HepG2 (cell line): ENCODE measurements around the gene OIT3. TPM values are rescaled to one million over a fixed set of nuclear protein-coding genes. Genes with fewer than 3 reads are reported as not detected.

Experiments used
- ATAC-seq: fragments of 200-7000 bp; cut with Tn5 transposase; 3 replicates; pipeline ENCODE4 v1.9.1; 2020; ENCODE audit warnings: mild to moderate bottlenecking, moderate library complexity
- BruUV-seq: library from RNA; stranded (reverse); fragments of 400-500 nt; replicated peaks from 2 replicates; lab custom pipeline; 2021; lab: Mats Ljungman, UMichigan
- CTCF ChIA-PET: fragments of 300-600 bp; formaldehyde crosslinking; extraction: SDS; loops from one replicate; lab custom pipeline; 2021; ENCODE audit warnings: low total read pairs, inconsistent platforms, low intra/inter-chr PET ratio; lab: Yijun Ruan, JAX
- POLR2A ChIA-PET: fragments of 350-600 bp; sonication (Branson Sonifier 250); formaldehyde crosslinking; loops from one replicate; lab custom pipeline; 2020; ENCODE audit warnings: antibody characterized with exemption, inconsistent platforms; lab: Yijun Ruan, JAX
- DNase-seq: peaks from one replicate; pipeline ENCODE4 v3.0.0-alpha.2; 2015; ENCODE audit warnings: low spot score
- FAIRE-seq: peaks from 3 replicates; lab custom pipeline; 2011; peaks lifted over from hg19 to GRCh38; lab: Jason Lieb, UNC
- H2AFZ ChIP-seq: one replicate; pipeline ENCODE4 v1.6.1; 2011; ENCODE audit warnings: low read length, inconsistent platforms
- H3K27ac ChIP-seq: fragments of 300-600 bp; 3 replicates; pipeline ENCODE4 v1.8.0; 2011; ENCODE audit warnings: mixed run types, mild to moderate bottlenecking, mixed read lengths, low read length, inconsistent platforms; ENCODE audit not compliant: insufficient read depth; ENCODE audit errors: extremely low read length
- H3K27me3 ChIP-seq, 2 experiments: fragments of 200-600 bp in 1 of 2; 2 replicates in 1 of 2; 3 replicates in 1 of 2; pipeline versions ENCODE4 v1.6.0 to v1.8.0; 2011; ENCODE audit warnings: low read length in 2 of 2, mild to moderate bottlenecking in 2 of 2, moderate library complexity in 2 of 2, inconsistent platforms in 1 of 2; ENCODE audit not compliant: insufficient read depth in 2 of 2, control insufficient read depth in 1 of 2
- H3K36me3 ChIP-seq, 2 experiments: fragments of 200-600 bp in 1 of 2; replicated peaks in 1 of 2; 2 replicates in 1 of 2; 3 replicates in 1 of 2; pipeline versions ENCODE4 v1.5.1 to v1.8.0; 2011; ENCODE audit warnings: low read length in 2 of 2, inconsistent platforms in 1 of 2; ENCODE audit not compliant: insufficient read depth in 2 of 2, control insufficient read depth in 1 of 2
- H3K4me1 ChIP-seq: 2 replicates; pipeline ENCODE4 v1.5.1; 2012; ENCODE audit warnings: low read length, inconsistent platforms; ENCODE audit not compliant: insufficient read depth
- H3K4me2 ChIP-seq: 2 replicates; pipeline ENCODE4 v1.6.0; 2011; ENCODE audit warnings: low read depth, low read length, inconsistent platforms
- H3K4me3 ChIP-seq, 3 experiments: fragments of 200-600 bp in 1 of 3; sonication (generic), shearing (Covaris generic) in 1 of 3; replicated peaks in 1 of 3; 2 replicates each; pipeline ENCODE4 v1.5.1; 2011 to 2016; ENCODE audit warnings: low read length in 3 of 3, inconsistent platforms in 2 of 3, low read depth in 2 of 3, mild to moderate bottlenecking in 2 of 3, control low read depth in 1 of 3, mixed read lengths in 1 of 3; ENCODE audit not compliant: insufficient read depth in 1 of 3
- H3K79me2 ChIP-seq: one replicate; pipeline ENCODE4 v1.6.1; 2011; ENCODE audit warnings: low read length, inconsistent platforms; ENCODE audit not compliant: insufficient read depth
- H3K9ac ChIP-seq: 2 replicates; pipeline ENCODE4 v1.6.0; 2011; ENCODE audit warnings: mild to moderate bottlenecking, low read depth, low read length, inconsistent platforms; ENCODE audit not compliant: insufficient read depth
- H3K9me3 ChIP-seq: 2 replicates; pipeline ENCODE4 v1.5.1; 2012; ENCODE audit warnings: mild to moderate bottlenecking, low read length
- H4K20me1 ChIP-seq: 2 replicates; pipeline ENCODE4 v1.6.0; 2011; ENCODE audit warnings: inconsistent platforms, mild to moderate bottlenecking, low read length, moderate library complexity; ENCODE audit not compliant: insufficient read depth
- AGO2 ChIP-seq: fragments of 200-400 bp; formaldehyde crosslinking; optimal IDR thresholded peaks from 2 replicates; pipeline ENCODE3; 2017; ENCODE audit warnings: mild to moderate bottlenecking, low read depth, low read length, moderate library complexity
- AKAP8 ChIP-seq: sonication (generic); formaldehyde crosslinking; IDR thresholded peaks from 2 replicates; pipeline ENCODE4 v1.5.1; 2020; ENCODE audit warnings: mild to moderate bottlenecking, missing genetic modification reagents
- BCL6 ChIP-seq: IDR thresholded peaks from 2 replicates; pipeline ENCODE4 v1.6.1; 2016; ENCODE audit warnings: missing genetic modification reagents, missing compliant biosample characterization
- BRD4 ChIP-seq: sonication (generic); formaldehyde crosslinking; IDR thresholded peaks from 2 replicates; pipeline ENCODE4 v1.4.0; 2020; ENCODE audit warnings: missing genetic modification reagents
- HDAC6 ChIP-seq: fragments of 200-600 bp; sonication (generic); IDR thresholded peaks from 2 replicates; pipeline ENCODE4 v1.7.0; 2017; ENCODE audit warnings: mild to moderate bottlenecking, antibody characterized with exemption, low read length, low read depth
- HNF4A ChIP-seq: sonication (generic); formaldehyde crosslinking; IDR thresholded peaks from 2 replicates; pipeline ENCODE4 v1.4.0; 2020; ENCODE audit warnings: missing genetic modification reagents
- NPAS2 ChIP-seq: sonication (generic); formaldehyde crosslinking; IDR thresholded peaks from 2 replicates; pipeline ENCODE4 v1.8.0; 2022; ENCODE audit warnings: mild to moderate bottlenecking, missing genetic modification reagents, borderline replicate concordance
- SOX13 ChIP-seq, 3 experiments: fragments of 450-650 bp in 1 of 3; sonication (generic) in 1 of 3; formaldehyde crosslinking in 1 of 3; IDR thresholded peaks in 2 of 3; conservative IDR thresholded peaks in 1 of 3; 2 replicates each; pipeline versions ENCODE4 v1.5.0 to v1.6.1; 2016 to 2020; ENCODE audit warnings: antibody characterized with exemption in 1 of 3, mild to moderate bottlenecking in 1 of 3, missing compliant biosample characterization in 1 of 3, missing genetic modification reagents in 1 of 3, moderate library complexity in 1 of 3
- ZHX1 ChIP-seq: sonication (generic); formaldehyde crosslinking; IDR thresholded peaks from 2 replicates; pipeline ENCODE4 v1.8.1; 2022; ENCODE audit warnings: low read depth, mild to moderate bottlenecking, missing genetic modification reagents
- ZNF142 ChIP-seq: sonication (generic); formaldehyde crosslinking; IDR thresholded peaks from 2 replicates; pipeline ENCODE4 v1.4.0; 2020; ENCODE audit warnings: missing genetic modification reagents
- ZNF263 ChIP-seq: sonication (generic); formaldehyde crosslinking; IDR thresholded peaks from 2 replicates; pipeline ENCODE4 v1.4.0; 2020; ENCODE audit warnings: missing genetic modification reagents
- WGBS: methylation state at CpG from one replicate; pipeline ENCODE4 v1.1.6; 2017; ENCODE audit warnings: low lambda C conversion rate; 5-methylcytosine and 5-hydroxymethylcytosine counted together
- in situ Hi-C: cut with HindIII; loops from 2 replicates; pipeline ENCODE4 v1.10.0; 2017; ENCODE audit warnings: low pct_unique_long_range_greater_than_20kb; ENCODE audit not compliant: extremely low pct_ligation_motif_present
- intact Hi-C: fragments of 100-400 bp; cut with micrococcal nuclease; formaldehyde crosslinking; loops from one replicate; pipeline ENCODE4 v1.10.0; 2022; ENCODE audit not compliant: unreplicated experiment
- polyA plus RNA-seq, 8 experiments: library from polyadenylated mRNA; depleted of rRNA in 3 of 8; stranded (reverse) in 7 of 8; unstranded in 1 of 8; fragments of >200 nt; fragmentation: Illumina TruSeq in 4 of 8; extraction: Trizol in 4 of 8; gene quantifications; 2 replicates each; pipeline versions ENCODE4 v1.2.1 to v1.2.3, GENCODE V29; 2011 to 2016; ENCODE audit warnings: low read depth in 4 of 8, missing spikeins in 1 of 8, mixed read lengths in 1 of 8; ENCODE audit not compliant: insufficient read depth in 1 of 8
- total RNA-seq, 5 experiments: library from RNA; depleted of rRNA; stranded (reverse); fragments of >200 nt; fragmentation: Illumina TruSeq; extraction: Trizol; gene quantifications; 2 replicates each; pipeline ENCODE4 v1.2.3, GENCODE V29; 2016; ENCODE audit warnings: low read depth in 1 of 5
- TF ChIP-seq, protein P1 (sequence below): sonication (generic); formaldehyde crosslinking; IDR thresholded peaks from 2 replicates; pipeline ENCODE4 v1.4.0; 2020; ENCODE audit warnings: missing genetic modification reagents
- TF ChIP-seq, protein P2 (sequence below): sonication (generic); formaldehyde crosslinking; IDR thresholded peaks from 2 replicates; pipeline ENCODE4 v1.9.0; 2021; ENCODE audit warnings: missing genetic modification reagents, borderline replicate concordance

Gene OIT3
- total and polyA plus RNA-seq, 2 of the 13 experiments (the other 11 are each of a cell fraction or from before 2014, with no cell fraction given) = not detected

GRCh38 chr10:72980348-72980747 is 86.8 kb downstream of the OIT3 start:
- no peaks in the 10 kb centered on the region for H3K36me3 ChIP-seq
- no peak overlapping the region for H2AFZ ChIP-seq
- peaks cover 7% of the 10 kb centered on the region; the same call in 1 of the 2 replicates for H3K4me1 ChIP-seq
- no peaks in the 10 kb centered on the region for H4K20me1 ChIP-seq
- in situ Hi-C loops = no loop called here
- no peak overlapping the region for H3K4me3 ChIP-seq
- no peak overlapping the region for H3K4me2 ChIP-seq
- H3K27me3 ChIP-seq = no peaks in the 10 kb centered on the region; a peak in 1 of 5 replicates
- WGBS = 13% methylated on average over 2 of the region's 2 CpGs
- no TSS peak for BruUV-seq
- no peak for DNase-seq
- ChIA-PET CTCF (no interaction called here), POLR2A (no interaction called here)
- intact Hi-C loops = no loop called here
- H3K9me3 ChIP-seq = peaks cover 47% of the 10 kb centered on the region
- no peak overlapping the region for H3K27ac ChIP-seq
- no peak for ATAC-seq
- H3K79me2 ChIP-seq = no peaks in the 10 kb centered on the region
- no peak for FAIRE-seq
- no peak overlapping the region for H3K9ac ChIP-seq
- TF ChIP-seq BCL6 (CRISPR knock-in tag) (no peak), ZHX1 (CRISPR knock-in tag) (no peak), ZNF263 (CRISPR knock-in tag) (no peak), BRD4 (no peak), ZNF142 (CRISPR knock-in tag) (no peak), HDAC6 (no peak), NPAS2 (CRISPR knock-in tag) (no peak), AKAP8 (CRISPR knock-in tag) (no peak), SOX13 (IDR thresholded peaks at IDR 0.05) (no peak), SOX13 (CRISPR knock-in tag; conservative IDR thresholded peaks at IDR 0.05 in 1 of 2, IDR thresholded peaks at IDR 0.05 in 1 of 2) (no peak), AGO2 (no peak), HNF4A (CRISPR knock-in tag) (no peak)
- TF ChIP-seq, protein P1, sequence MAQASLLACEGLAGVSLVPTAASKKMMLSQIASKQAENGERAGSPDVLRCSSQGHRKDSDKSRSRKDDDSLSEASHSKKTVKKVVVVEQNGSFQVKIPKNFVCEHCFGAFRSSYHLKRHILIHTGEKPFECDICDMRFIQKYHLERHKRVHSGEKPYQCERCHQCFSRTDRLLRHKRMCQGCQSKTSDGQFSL (CRISPR knock-in tag) = no peak
- TF ChIP-seq, protein P2, sequence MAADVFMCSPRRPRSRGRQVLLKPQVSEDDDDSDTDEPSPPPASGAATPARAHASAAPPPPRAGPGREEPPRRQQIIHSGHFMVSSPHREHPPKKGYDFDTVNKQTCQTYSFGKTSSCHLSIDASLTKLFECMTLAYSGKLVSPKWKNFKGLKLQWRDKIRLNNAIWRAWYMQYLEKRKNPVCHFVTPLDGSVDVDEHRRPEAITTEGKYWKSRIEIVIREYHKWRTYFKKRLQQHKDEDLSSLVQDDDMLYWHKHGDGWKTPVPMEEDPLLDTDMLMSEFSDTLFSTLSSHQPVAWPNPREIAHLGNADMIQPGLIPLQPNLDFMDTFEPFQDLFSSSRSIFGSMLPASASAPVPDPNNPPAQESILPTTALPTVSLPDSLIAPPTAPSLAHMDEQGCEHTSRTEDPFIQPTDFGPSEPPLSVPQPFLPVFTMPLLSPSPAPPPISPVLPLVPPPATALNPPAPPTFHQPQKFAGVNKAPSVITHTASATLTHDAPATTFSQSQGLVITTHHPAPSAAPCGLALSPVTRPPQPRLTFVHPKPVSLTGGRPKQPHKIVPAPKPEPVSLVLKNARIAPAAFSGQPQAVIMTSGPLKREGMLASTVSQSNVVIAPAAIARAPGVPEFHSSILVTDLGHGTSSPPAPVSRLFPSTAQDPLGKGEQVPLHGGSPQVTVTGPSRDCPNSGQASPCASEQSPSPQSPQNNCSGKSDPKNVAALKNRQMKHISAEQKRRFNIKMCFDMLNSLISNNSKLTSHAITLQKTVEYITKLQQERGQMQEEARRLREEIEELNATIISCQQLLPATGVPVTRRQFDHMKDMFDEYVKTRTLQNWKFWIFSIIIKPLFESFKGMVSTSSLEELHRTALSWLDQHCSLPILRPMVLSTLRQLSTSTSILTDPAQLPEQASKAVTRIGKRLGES = no peak
